SW480 (cell line): ENCODE measurements around the gene PGC.

Experiments
- DNase-seq: peaks from one replicate; pipeline ENCODE4 v3.0.0-alpha.2; 2016; ENCODE audit warnings: low spot score

PGC gene

DNA sequence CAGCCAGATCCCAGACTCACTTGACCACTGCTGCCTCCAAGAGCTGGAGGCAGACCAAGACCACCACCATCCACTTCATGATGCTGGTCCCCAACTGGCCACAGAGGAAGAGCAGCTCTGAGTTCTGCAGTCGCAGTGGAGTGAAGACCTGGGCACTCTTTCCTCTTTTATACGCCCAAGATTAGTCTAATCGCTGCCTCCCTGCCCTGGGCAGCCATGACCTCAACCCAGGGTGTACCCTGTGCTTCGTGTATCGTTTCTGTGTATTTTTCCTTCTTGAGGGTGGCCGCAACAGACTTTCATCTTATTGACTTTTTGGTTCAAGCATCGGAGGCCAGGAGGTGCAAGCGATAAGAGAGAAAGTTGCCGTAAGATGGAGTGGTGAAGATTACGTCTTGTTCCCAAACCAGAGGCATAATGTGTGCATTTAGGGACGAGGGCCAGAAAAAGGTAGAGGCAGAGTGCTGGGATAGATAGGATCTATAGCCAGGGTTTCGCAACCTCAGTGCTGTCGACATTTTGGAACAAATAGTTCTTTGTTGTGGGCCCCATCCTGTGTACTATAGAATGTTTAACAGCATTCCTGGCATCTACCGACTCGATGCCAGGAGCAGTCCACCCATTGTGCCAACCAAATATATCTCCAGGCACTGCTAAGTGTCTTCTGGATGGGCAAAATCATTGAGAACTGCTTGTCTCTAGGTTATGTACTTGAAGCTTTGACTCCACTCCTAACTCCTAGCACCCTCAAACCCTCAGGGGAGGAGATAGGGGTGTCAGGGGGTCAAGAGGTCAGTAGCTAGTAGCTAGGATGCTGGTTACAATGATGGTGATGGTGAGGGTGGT is at the start of gene PGC:
Gene PGC, minus strand, starts transcription at position 142 of the 846 bp plus-strand sequence. Its CDS starts 63 bp downstream, at position 79.
- peak; percentile 49 for DNase-seq

DNA sequence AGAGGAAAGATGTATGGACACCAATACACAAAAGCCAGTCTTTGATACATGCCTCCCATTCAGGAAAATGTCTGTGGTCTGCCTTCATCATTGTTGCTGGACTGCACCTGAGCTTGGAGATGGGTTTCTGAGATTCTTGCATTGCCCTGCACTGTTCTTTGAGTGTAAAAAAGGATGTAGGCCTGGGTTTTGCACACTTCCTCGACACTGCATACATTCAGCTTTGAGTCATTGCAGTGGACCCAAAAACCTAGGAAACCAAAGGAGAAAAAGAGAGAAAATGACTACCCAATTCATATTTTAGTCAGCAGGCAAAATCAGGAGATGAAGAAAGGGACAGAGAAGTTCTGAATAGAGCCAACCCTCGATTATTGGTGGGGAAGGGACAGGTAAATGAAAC is 49.3 kb upstream of the PGC start:
- DNase-seq: no peak

DNA sequence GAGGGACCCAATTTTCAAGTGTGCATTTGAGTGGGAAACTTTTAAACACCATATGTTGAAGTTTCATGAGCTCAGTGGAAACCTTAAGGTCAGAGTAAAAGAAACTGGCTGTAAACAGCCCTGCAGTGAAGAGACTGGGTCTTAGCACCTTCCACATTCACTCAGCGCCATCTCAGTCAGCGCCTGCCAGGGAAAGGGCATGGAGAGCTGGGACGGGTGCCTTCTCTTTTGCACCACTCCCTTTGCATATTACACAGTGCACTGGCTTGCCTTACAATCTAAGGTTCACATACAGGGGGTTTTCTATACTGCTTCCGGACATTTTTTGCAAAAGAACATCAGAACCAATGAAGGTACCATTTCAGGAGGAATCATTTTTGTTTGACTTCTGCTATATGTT is 44.8 kb upstream of the PGC start:
- DNase-seq: no peak

DNA sequence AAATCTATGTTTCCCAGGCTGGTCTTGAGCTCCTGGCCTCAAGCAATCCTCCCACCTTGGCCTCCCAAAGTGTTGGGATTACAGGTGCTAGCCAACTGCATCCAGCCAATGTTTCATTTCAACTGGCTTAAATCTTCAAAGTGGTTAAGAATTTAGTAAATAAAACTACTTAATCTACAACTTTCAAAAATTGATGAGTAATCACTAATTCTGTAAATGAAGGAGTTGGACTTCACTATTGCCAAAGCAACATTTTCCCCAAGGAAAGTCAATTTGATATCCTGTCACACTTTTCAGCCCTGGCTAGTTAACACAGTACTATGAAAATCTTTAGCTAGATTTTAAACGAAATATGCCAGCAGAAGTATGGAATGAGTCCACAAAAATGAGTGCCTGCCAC is 44.1 kb upstream of the PGC start:
- DNase-seq: no peak

DNA sequence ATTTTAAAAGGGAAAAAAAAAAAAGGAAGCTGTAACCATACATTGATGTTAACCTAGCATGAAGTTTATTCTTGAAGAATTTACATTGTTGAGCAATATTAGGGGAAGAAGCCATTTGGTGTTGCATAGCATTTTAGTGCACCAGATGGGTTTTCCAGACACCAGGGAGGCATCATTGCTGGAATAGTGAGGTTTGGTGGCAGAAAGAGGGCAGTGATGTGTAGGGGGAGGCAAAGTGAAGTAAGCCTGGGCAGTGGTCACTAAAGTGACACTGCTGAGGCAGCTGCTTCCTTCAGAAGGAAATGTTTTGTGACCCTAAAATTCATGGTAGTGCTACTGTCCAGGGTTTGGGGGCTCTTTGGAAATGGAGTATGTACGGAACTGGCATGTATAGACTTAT is 42.8 kb upstream of the PGC start:
- DNase-seq: no peak

DNA sequence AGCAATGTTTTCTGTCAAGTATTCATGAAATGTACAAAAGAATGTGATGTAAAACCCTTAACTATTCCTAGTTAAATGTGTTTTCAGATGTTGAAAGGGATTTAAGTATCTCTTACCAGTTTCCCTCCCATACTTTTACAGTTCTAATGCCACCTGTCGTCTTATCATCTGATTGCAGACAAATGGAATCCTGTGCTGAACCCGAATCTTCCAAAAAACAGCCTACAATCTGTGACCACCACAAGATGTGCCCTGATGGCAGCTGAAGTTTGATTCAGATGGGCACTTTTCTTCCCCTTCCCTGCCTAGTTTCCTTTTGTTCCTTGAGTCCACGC is 42.2 kb upstream of the PGC start:
- DNase-seq: no peak

DNA sequence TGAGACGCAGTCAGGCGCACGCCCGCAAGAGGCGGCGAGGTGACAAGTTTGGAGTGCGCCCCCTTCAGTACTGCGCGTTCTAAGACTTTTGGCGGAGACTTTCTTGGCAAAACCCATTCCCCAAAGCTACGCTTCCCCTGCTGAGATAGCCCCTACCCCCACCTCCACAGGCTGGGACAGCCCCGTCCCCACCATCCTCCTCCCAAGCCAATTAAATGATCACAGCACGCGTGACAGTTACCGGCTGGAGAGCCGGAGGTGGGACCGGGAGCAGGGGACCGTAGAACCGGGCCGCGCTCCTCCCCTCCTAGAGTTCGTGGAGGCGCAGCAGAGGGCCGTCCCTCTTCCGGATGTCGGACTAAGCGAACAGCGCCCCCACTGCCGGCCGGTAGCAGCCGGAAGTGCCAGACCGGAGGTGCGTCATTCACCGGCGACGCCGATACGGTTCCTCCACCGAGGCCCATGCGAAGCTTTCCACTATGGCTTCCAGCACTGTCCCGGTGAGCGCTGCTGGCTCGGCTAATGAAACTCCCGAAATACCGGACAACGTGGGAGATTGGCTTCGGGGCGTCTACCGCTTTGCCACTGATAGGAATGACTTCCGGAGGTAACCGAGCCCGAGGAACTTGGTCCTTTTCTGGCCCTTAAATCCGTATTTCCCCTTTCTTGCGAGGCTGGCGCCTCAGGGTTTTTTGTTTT is 40.2 kb upstream of the PGC start, which contains the start of gene TOMM6:
Gene TOMM6, plus strand, starts transcription at position 476 of the 699 bp plus-strand sequence. Its CDS starts 4 bp downstream, at position 480.
- peak; percentile 89 for DNase-seq

DNA sequence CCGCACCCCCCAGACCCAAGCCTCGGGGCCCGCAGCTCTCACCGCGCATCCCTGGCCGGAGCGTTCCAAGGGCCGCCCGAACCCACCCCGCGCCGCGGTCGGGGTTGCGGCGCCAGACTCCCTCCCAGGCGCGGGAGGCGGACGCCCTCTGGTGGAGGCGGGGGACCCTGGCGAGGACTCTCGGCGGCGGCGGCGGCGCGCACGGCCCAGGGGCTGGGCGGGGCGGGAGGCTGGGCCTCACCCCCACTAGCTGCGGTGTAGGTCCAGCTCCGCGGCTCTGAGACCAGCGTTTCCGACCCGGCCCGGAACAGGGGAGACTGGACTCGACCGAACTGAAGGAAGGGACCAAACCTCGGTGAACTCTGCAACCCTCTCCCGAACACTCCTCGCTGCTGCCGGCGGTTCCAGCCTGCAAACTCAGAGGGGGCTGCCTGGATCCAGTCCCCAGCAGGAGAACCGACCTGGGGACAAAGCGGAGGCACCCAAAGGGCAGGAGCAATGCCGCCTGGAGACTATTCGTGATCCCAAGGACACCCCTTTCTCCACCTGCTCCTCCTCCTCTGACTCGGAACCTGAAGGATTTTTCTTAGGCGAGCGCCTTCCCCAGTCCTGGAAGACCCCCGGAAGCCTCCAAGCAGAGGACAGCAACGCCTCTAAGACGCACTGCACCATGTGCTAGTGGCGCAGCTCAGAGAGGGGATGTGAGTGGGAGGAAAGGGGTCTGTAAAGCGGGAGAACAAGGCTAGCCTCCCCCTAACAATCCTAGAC is 39.4 kb upstream of the PGC start:
- DNase-seq: peak; percentile 44

DNA sequence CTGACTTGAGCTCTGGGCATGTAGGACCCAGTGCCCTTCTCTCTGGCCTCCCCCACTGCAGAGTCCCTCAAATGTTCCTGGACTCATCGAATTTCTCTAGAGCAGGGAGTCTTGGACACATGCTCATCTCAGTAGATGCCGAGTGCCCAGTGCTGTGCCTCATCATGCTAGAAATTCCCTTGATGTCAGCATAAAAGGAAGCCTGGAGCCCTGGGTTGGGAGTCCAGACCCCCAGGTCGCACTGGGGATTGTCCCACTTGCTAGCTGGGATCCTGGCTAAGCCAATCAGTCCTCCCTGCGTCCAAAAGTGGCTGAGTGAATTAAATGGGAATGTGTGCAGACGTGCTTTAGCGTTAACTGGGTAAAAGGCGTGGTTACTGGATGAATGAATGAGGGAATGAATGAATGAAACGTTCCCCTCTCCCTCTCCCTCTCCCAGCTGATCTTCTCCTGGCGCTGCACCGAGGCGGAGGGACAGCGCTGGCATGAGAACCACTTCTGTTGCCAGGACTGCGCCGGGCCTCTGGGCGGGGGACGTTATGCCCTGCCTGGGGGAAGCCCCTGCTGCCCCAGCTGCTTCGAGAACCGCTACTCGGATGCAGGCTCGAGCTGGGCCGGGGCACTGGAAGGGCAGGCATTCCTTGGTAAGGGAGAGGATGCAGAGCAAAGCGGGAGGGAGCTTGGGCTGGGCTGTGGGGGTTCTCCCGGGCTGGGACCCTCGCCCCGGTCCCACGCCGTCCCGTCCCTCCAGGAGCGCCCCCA is 38.7 kb upstream of the PGC start:
- no peak for DNase-seq

DNA sequence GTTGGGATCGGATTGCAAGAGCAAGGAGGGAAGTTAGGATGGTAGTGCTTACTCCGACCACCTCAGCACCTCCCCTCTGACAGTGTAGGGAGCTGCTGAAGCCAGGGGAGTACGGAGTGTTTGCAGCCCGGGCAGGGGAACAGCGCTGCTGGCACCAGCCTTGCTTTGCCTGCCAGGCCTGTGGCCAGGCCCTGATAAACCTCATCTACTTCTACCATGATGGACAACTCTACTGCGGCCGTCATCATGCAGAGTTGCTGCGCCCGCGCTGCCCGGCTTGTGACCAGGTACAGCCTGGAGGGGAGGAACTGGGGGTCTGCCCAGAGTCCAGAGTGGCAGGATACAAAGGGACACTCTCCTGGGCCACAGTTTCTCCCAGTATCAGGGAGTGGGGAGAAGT is 38.1 kb upstream of the PGC start:
- no peak for DNase-seq

DNA sequence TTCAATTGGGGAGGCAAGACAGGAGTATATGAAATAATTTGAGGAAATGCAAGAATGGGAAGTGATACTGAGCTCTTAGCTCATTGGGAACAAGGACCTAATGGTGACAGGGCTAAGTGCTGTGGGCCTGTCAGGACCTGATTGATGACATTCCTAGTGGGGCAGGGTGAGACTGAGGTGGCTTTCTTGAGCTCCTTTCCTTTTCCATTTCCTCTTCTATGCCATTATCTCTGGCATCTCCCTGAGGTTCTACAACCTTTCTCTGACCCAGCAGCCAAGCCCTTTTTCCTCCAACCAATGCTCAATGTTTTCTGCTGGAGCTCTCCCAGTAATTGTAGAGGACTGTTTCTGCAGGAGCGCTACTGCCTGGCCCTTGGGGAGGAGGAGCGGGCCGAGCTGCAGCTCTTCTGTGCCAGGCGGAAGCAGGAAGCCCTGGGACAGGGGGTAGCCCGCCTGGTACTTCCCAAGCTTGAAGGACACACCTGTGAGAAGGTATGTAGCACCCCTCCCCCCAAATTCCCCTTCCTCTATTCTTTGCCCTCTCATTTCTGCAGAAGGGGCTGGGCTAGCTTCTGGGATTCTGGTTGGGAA is 37.5 kb upstream of the PGC start:
- no peak for DNase-seq

DNA sequence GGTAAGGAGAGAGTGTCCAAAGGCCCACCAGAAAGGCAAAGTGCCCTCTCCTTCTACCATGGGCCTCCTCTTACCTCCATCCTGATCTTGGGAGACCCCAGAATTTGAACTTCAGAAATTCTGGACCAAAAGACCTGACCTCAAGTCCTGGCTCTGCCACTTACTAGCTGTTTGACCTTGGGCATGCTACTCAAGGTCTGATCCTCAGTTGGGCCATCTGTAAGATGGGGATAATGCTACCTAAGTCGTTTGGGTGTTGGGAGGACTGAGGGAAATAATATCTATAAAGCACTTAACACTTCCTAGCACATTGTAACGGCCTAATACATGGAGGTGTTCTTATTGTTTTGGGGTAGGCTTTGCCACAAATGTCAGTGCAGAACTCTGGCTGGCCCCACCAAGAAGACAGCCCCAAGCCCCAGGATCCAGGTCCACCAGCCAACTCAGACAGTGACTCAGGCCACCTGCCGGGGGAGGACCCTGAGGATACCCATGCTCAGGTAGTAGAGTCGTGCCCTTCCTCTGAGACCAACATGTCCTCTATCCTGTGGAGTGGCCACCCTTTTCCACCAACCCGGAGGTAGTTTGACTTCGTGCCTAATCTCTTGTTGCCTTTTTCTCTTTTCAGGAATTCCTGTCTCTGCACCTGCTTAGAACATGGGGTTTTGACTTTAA is 36.0 kb upstream of the PGC start:
- DNase-seq: no peak

DNA sequence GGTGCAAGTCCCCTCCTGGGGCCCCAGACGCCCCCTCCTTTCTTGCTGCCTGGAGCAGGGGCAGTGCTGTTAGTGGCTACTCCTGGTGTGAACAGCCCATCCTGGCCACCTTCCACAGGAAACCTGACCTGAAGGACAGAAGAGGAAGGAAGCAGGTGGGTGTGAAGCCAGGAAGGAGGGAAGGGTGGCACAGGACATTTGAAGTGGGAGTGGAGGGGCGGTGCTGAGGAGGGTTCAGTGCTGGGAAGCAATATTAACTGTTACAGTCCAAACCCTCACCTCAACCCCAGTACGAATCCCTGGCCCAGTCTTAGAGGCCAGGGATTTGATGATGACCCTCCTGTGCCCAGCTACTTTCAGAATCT is 34.2 kb upstream of the PGC start:
- no peak for DNase-seq

DNA sequence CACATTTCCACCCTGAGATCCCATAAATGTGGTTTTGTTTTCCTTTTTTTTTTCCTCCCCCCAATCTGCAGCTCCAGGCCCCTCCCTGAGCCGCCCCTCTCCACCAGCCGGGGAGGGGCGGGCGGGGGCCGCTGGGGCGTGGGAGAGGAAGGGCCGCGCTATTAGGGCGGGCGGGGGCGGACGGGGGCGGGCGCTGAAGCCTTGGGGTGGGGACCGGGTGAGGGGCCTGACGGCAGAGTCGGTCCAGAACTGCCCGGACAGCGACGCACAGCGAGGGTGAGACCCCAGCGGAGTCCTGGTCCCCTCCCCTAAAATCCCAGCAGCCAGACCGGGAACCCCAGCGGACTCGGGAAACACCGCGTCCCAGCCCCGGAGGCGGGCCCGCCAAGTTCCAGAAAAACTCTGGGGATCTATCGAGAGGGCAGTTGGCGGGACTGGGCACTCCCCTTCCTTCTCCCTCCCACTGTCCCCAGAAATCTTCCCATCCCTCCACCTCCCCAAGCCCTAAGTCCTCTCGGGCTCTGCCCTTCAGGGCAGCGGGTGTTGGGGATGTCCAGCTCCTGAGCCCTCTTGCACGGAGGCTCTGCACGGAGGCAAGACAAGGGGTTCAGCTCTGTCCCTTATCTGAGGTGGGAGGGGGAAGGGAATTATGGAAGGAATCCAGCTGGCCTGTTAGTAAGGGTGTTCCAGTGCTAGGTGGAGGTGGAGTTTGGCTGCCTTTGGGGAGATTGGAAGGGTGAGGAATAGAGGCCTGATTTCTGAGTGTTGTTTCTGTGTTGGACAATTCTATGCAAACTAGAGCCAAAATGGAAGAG is 33.6 kb upstream of the PGC start, which contains the start of gene PRICKLE4:
Gene PRICKLE4, plus strand, starts transcription at position 232 of the 815 bp plus-strand sequence. CDS start 2,692 bp downstream, outside the sequence.
- DNase-seq: peak; percentile 41

DNA sequence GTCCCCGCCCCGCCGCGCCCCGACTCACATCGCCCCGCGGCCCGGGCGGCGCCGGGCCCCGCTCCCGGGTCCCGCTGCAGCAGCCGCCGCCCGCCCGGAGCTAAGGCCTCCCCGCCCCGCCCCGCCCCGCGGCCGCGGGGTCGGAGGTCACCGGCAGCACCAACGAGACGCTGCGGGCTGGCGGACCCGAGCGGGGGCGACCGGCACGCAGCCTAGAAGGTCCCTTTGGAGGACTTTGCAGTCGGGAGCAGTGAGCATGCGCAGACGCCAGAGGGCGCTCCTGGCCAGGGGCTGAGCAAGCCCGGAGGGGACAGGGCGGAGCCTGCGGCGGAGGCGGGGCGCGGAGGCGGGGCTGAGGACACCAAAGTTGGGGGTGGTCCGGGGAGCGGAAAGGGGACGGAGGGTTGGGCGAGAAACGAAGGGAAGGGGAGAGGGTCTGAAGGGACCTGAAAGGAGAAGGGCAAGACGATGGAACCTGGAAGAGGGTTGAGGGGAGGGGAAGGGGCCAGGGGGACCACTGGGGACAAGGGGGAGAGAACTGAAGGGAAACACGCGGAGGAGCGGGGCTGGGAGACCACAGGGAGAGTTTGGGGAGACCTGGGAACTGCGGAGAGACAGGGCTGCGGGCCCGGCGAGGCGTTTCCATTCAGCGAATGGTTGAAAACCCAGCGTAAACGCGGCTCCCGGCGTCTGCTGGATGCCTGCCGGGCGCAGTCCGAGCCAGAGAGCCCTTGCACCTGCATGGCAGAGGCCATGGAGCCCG is 32.8 kb upstream of the PGC start, which contains the start of gene FRS3:
Gene FRS3, minus strand, starts transcription at position 113 of the 763 bp plus-strand sequence. CDS start 2,913 bp downstream, outside the sequence.
- peak; percentile 86 for DNase-seq

DNA sequence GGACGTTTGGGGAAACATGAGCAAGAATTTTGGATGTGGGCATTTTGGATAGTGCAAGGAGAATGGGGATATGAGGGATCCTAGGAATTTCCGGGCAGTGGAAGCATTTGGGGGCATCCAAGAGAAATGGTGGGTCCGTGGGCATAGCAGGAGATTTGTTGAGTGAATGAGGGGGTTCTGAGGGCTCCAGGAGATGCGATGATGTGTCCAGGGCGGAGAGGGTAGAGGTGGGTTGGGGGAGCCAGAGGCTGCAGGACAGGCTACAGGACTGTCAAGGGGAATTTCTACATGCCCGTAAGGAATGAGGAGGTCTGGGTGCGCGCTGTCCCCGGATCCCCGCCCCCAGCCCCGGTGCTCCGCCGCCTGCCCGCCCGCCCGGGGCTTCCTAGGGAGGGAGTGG is 32.1 kb upstream of the PGC start:
- no peak for DNase-seq

DNA sequence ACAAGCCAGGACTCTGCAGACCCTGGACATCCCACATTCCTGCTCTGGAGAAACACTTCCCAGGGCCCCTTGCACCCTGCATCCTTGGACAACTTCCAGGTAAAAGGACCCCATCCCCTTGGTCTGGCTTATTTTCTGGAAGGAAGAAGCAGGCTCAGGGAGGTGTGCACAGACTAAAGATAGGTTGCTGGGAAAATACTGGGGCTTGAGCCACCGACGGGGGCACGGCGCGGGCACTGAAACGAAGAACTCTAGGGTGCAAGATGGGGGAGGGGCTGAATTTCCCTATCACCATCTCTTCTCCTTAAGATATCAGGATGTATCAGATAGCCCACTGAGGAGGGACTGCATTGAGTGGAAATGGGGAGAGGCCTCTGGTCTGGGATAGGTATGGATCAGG is 31.7 kb upstream of the PGC start:
- no peak for DNase-seq

DNA sequence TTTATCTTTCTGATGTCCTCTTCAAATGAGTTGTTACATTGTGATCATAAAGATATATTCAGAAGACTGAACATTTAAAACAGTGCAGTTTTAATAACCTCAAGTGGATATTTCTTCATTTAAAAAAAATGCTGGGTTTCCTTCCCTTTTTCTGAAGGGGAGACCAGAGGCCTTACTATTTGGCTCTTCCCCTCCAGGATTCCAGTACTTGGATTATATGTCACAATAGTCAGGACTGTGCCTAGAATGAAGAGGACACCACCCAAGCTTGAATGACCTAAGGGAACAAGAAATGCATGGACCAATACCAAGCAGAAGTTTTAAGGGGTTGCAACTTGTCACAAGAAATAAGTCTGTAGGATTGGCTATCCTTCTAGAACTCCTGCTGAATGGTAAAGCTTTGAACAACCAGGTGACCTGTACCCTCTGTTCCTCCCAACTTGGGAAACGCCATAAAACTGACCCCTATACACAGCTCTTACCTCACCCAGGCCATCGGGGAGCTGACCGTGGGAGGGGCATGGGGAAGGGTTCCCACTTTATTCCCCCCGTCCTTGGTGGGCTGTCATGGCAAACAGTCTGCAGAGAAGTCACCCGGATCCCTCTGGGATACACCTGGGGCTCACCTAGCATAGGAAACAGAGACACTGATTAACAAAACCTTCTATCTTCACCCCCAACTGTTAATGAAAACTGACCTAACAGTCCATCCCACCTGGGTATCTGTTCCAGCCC is 30.5 kb upstream of the PGC start:
- DNase-seq: no peak
